ENCODE data around the gene SLC38A9.
"Not testable (repeated sequence)": the region's sequence is repeated elsewhere in the genome, so short reads cannot be mapped to it uniquely, and the experiment has no call there.

Gene SLC38A9

GRCh38 chr5:55732585-55732984 lies 20.5 kb upstream of the SLC38A9 start:
- Histone ChIP-seq H2BK15ac (replicated peaks; ENCODE audit: low read depth) (no peak overlapping the region), H3K4ac (ENCODE audit: low read depth, low read length) (no peak overlapping the region), H3K18ac (ENCODE audit: low read length) (no peak overlapping the region), H3K4me1 (ENCODE audit: control insufficient read depth, low read depth, low read length) (no peaks in the 10 kb centered on the region), H3K27ac (ENCODE audit: low read depth, low read length) (no peak overlapping the region), H3K79me2 (ENCODE audit: control insufficient read depth, insufficient read depth, low read length) (no peaks in the 10 kb centered on the region), H3K4me3 (ENCODE audit: low read length) (no peak overlapping the region), H3K4me2 (ENCODE audit: low read length) (no peak overlapping the region), H3K36me3 (ENCODE audit: control insufficient read depth, insufficient read depth, low read length) (no peaks in the 10 kb centered on the region), H3K56ac (ENCODE audit: low read length) (no peak overlapping the region), H2BK120ac (ENCODE audit: low read depth, low read length) (no peak overlapping the region), H2BK5ac (ENCODE audit: low read length) (no peak overlapping the region), H3K23ac (ENCODE audit: low read length) (no peak overlapping the region), H4K8ac (ENCODE audit: low read depth, low read length) (no peak overlapping the region), H3K27me3 (ENCODE audit: insufficient read depth, low read length, poor library complexity) (no peaks in the 10 kb centered on the region), H3K79me1 (ENCODE audit: low read length) (no peaks in the 10 kb centered on the region), H3K9ac (ENCODE audit: low read length) (no peak overlapping the region), H2AK5ac (ENCODE audit: low read length) (no peak overlapping the region), H4K5ac (ENCODE audit: low read length) (no peak overlapping the region)
- DNase-seq = no peak

DNA sequence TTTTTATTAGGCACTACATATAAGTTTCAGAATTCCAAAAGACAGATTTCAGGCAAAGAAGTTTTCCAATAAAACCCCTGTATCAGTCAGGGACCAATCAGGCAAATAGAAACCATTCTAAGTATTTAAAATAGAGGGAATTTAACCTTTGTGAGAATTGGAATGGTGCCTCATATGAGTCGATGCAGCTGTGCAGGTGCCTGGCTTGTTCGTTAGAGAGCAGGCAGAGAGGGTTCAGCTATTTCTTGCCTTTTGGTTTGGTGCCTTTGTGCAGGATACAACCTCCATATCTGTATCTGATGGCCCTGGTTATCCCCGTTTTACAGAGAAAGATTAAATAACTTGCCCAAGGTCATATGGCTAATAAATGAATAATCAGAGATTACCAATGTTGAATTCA lies 19.7 kb upstream of the SLC38A9 start:
- H3K4me2 ChIP-seq (ENCODE audit: low read length) = no peak overlapping the region
- no peaks in the 10 kb centered on the region for H3K27me3 ChIP-seq (ENCODE audit: insufficient read depth, low read length, poor library complexity)
- H2BK120ac ChIP-seq (ENCODE audit: low read depth, low read length) = no peak overlapping the region
- H3K4ac ChIP-seq (ENCODE audit: low read depth, low read length) = no peak overlapping the region
- DNase-seq = no peak
- no peak overlapping the region for H4K8ac ChIP-seq (ENCODE audit: low read depth, low read length)
- H2BK5ac ChIP-seq (ENCODE audit: low read length) = no peak overlapping the region
- no peak overlapping the region for H3K18ac ChIP-seq (ENCODE audit: low read length)
- H3K36me3 ChIP-seq (ENCODE audit: control insufficient read depth, insufficient read depth, low read length) = no peaks in the 10 kb centered on the region
- no CpG with 5 or more reads among the region's 3 CpGs for WGBS (ENCODE audit: extremely low coverage, insufficient coverage, low lambda C conversion rate)
- H4K5ac ChIP-seq (ENCODE audit: low read length) = no peak overlapping the region
- H2AK5ac ChIP-seq (ENCODE audit: low read length) = no peak overlapping the region
- no peak overlapping the region for H3K27ac ChIP-seq (ENCODE audit: low read depth, low read length)
- H2BK15ac ChIP-seq (replicated peaks; ENCODE audit: low read depth) = no peak overlapping the region
- no peak overlapping the region for H3K56ac ChIP-seq (ENCODE audit: low read length)
- no peaks in the 10 kb centered on the region for H3K79me2 ChIP-seq (ENCODE audit: control insufficient read depth, insufficient read depth, low read length)
- no peaks in the 10 kb centered on the region for H3K4me1 ChIP-seq (ENCODE audit: control insufficient read depth, low read depth, low read length)
- no peaks in the 10 kb centered on the region for H3K79me1 ChIP-seq (ENCODE audit: low read length)
- no peak overlapping the region for H3K4me3 ChIP-seq (ENCODE audit: low read length)
- no peak overlapping the region for H3K23ac ChIP-seq (ENCODE audit: low read length)
- H3K9ac ChIP-seq (ENCODE audit: low read length) = no peak overlapping the region

DNA sequence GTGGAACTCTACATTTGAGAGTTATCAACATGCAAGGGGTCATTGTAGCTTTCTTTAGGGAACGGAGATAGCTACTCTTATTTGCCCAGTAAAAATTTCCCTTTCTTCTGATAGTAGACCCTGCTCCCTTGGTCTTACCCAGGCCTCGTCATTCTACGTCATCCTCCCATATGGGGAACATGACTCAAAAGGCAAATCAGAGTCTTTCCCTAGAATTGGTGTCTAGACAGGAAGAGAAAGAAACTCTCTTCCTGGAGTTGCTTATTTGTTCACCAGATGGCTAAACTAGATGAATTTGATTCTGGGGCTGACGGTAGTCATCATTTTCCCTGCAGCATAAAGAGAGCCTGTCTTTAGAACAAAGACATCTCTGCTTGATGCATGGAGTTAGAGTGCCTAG lies 12.2 kb upstream of the SLC38A9 start:
- no peaks in the 10 kb centered on the region for H3K79me2 ChIP-seq (ENCODE audit: control insufficient read depth, insufficient read depth, low read length)
- H2BK120ac ChIP-seq (ENCODE audit: low read depth, low read length) = no peak overlapping the region
- H3K9ac ChIP-seq (ENCODE audit: low read length) = no peak overlapping the region
- H3K36me3 ChIP-seq (ENCODE audit: control insufficient read depth, insufficient read depth, low read length) = no peaks in the 10 kb centered on the region
- no peak overlapping the region for H3K4ac ChIP-seq (ENCODE audit: low read depth, low read length)
- no peak for DNase-seq
- no peaks in the 10 kb centered on the region for H3K27me3 ChIP-seq (ENCODE audit: insufficient read depth, low read length, poor library complexity)
- H3K18ac ChIP-seq (ENCODE audit: low read length) = no peak overlapping the region
- no peak overlapping the region for H3K27ac ChIP-seq (ENCODE audit: low read depth, low read length)
- no CpG with 5 or more reads among the region's 4 CpGs for WGBS (ENCODE audit: extremely low coverage, insufficient coverage, low lambda C conversion rate)
- no peak overlapping the region for H2BK15ac ChIP-seq (replicated peaks; ENCODE audit: low read depth)
- H2BK5ac ChIP-seq (ENCODE audit: low read length) = no peak overlapping the region
- no peak overlapping the region for H3K4me3 ChIP-seq (ENCODE audit: low read length)
- H2AK5ac ChIP-seq (ENCODE audit: low read length) = no peak overlapping the region
- H3K4me1 ChIP-seq (ENCODE audit: control insufficient read depth, low read depth, low read length) = no peaks in the 10 kb centered on the region
- no peak overlapping the region for H4K8ac ChIP-seq (ENCODE audit: low read depth, low read length)
- no peak overlapping the region for H3K56ac ChIP-seq (ENCODE audit: low read length)
- no peaks in the 10 kb centered on the region for H3K79me1 ChIP-seq (ENCODE audit: low read length)
- H3K4me2 ChIP-seq (ENCODE audit: low read length) = no peak overlapping the region
- no peak overlapping the region for H4K5ac ChIP-seq (ENCODE audit: low read length)
- H3K23ac ChIP-seq (ENCODE audit: low read length) = no peak overlapping the region

GRCh38 chr5:55720188-55720703 lies 8.1 kb upstream of the SLC38A9 start:
- Histone ChIP-seq H4K5ac (ENCODE audit: low read length) (no peak overlapping the region), H4K8ac (ENCODE audit: low read depth, low read length) (no peak overlapping the region), H3K9ac (ENCODE audit: low read length) (no peak overlapping the region), H2AK5ac (ENCODE audit: low read length) (no peak overlapping the region), H3K27me3 (ENCODE audit: insufficient read depth, low read length, poor library complexity) (no peaks in the 10 kb centered on the region), H3K27ac (ENCODE audit: low read depth, low read length) (no peak overlapping the region), H3K79me1 (ENCODE audit: low read length) (no peaks in the 10 kb centered on the region), H3K4me2 (ENCODE audit: low read length) (no peak overlapping the region), H2BK5ac (ENCODE audit: low read length) (no peak overlapping the region), H3K4ac (ENCODE audit: low read depth, low read length) (no peak overlapping the region), H3K18ac (ENCODE audit: low read length) (no peak overlapping the region), H3K4me1 (ENCODE audit: control insufficient read depth, low read depth, low read length) (no peaks in the 10 kb centered on the region), H3K56ac (ENCODE audit: low read length) (no peak overlapping the region), H3K79me2 (ENCODE audit: control insufficient read depth, insufficient read depth, low read length) (no peaks in the 10 kb centered on the region), H2BK120ac (ENCODE audit: low read depth, low read length) (no peak overlapping the region), H2BK15ac (replicated peaks; ENCODE audit: low read depth) (no peak overlapping the region), H3K23ac (ENCODE audit: low read length) (no peak overlapping the region), H3K36me3 (ENCODE audit: control insufficient read depth, insufficient read depth, low read length) (no peaks in the 10 kb centered on the region), H3K4me3 (ENCODE audit: low read length) (no peak overlapping the region)
- no peak for DNase-seq
- WGBS (ENCODE audit: extremely low coverage, insufficient coverage, low lambda C conversion rate) = no CpG with 5 or more reads among the region's 3 CpGs

DNA sequence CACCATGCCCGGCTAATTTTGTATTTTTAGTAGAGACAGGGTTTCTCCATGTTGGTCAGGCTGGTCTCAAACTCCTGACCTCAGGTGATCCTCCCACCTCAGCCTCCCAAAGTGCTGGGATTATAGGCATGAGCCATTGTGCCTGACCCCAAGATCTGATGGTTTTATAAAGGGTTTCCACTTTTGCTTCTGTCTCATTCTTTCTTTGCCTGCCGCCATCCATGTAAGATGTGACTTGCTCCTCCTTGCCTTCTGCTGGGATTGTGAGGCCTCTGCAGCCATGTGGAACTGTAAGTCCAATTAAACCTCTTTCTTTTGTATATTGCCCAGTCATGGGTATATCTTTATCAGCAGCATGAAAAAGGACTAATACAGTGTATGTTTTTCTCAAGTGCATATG lies 6.9 kb upstream of the SLC38A9 start:
- H3K23ac ChIP-seq (ENCODE audit: low read length); H3K4me3 ChIP-seq (ENCODE audit: low read length): not testable (repeated sequence)
- no CpG with 5 or more reads among the region's 2 CpGs for WGBS (ENCODE audit: extremely low coverage, insufficient coverage, low lambda C conversion rate)

DNA sequence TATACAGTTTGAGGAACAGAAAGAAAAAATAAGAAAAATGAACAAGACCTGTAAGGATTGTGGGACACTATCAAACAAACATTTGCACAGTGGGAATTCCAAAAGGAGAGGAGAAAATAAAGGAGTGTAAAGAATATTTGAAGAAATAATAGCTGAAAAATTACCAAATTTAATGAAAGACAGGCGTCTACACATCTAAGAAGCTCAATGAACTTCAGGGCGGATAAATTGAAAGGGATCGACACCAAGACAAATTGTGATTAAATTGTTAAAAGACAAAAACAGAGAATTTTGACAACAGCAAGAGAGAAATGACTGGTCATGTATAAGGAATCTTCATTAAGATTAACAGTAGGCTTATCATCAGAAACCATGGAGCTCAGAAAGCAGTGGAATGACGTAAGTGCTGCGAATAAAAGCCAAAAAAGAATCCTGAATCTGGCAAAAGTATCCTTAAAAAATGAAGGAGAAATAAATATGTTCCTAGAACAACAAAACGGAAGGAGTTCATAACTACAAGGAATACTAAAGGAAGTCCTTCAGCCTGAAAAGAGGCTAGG lies 3.5 kb upstream of the SLC38A9 start:
- Histone ChIP-seq H3K27me3 (ENCODE audit: insufficient read depth, low read length, poor library complexity) (no peaks in the 10 kb centered on the region), H3K4me3 (ENCODE audit: low read length) (no peak overlapping the region), H2BK120ac (ENCODE audit: low read depth, low read length) (no peak overlapping the region), H2AK5ac (ENCODE audit: low read length) (no peak overlapping the region), H3K4me2 (ENCODE audit: low read length) (no peak overlapping the region), H3K18ac (ENCODE audit: low read length) (no peak overlapping the region), H3K4me1 (ENCODE audit: control insufficient read depth, low read depth, low read length) (peaks cover 1% of the 10 kb centered on the region), H3K23ac (ENCODE audit: low read length) (no peak overlapping the region), H4K8ac (ENCODE audit: low read depth, low read length) (no peak overlapping the region), H3K4ac (ENCODE audit: low read depth, low read length) (no peak overlapping the region), H3K79me2 (ENCODE audit: control insufficient read depth, insufficient read depth, low read length) (peaks cover 3% of the 10 kb centered on the region), H2BK5ac (ENCODE audit: low read length) (no peak overlapping the region), H3K9ac (ENCODE audit: low read length) (no peak overlapping the region), H3K79me1 (ENCODE audit: low read length) (peaks cover 3% of the 10 kb centered on the region), H4K5ac (ENCODE audit: low read length) (no peak overlapping the region), H3K56ac (ENCODE audit: low read length) (no peak overlapping the region), H3K27ac (ENCODE audit: low read depth, low read length) (no peak overlapping the region), H3K36me3 (ENCODE audit: control insufficient read depth, insufficient read depth, low read length) (no peaks in the 10 kb centered on the region), H2BK15ac (replicated peaks; ENCODE audit: low read depth) (no peak overlapping the region)
- no peak for DNase-seq
- no CpG with 5 or more reads among the region's 6 CpGs for whole genome bisulfite sequencing (ENCODE audit: extremely low coverage, insufficient coverage, low lambda C conversion rate)

More for the DNA sequence above, 6.9 kb upstream of the SLC38A9 start:
- H3K79me1 ChIP-seq (ENCODE audit: low read length); H3K56ac ChIP-seq (ENCODE audit: low read length); H4K8ac ChIP-seq (ENCODE audit: low read depth, low read length); H4K5ac ChIP-seq (ENCODE audit: low read length); H3K36me3 ChIP-seq (ENCODE audit: control insufficient read depth, insufficient read depth, low read length); H2BK15ac ChIP-seq (replicated peaks; ENCODE audit: low read depth); H3K4me2 ChIP-seq (ENCODE audit: low read length); H3K4ac ChIP-seq (ENCODE audit: low read depth, low read length); H2BK120ac ChIP-seq (ENCODE audit: low read depth, low read length); H3K9ac ChIP-seq (ENCODE audit: low read length); H3K4me1 ChIP-seq (ENCODE audit: control insufficient read depth, low read depth, low read length); DNase-seq; H3K27me3 ChIP-seq (ENCODE audit: insufficient read depth, low read length, poor library complexity); H2BK5ac ChIP-seq (ENCODE audit: low read length); H3K27ac ChIP-seq (ENCODE audit: low read depth, low read length); H2AK5ac ChIP-seq (ENCODE audit: low read length); H3K18ac ChIP-seq (ENCODE audit: low read length); H3K79me2 ChIP-seq (ENCODE audit: control insufficient read depth, insufficient read depth, low read length): not testable (repeated sequence)
